ENCODE measurements around the gene SLC35E4.

DNA sequence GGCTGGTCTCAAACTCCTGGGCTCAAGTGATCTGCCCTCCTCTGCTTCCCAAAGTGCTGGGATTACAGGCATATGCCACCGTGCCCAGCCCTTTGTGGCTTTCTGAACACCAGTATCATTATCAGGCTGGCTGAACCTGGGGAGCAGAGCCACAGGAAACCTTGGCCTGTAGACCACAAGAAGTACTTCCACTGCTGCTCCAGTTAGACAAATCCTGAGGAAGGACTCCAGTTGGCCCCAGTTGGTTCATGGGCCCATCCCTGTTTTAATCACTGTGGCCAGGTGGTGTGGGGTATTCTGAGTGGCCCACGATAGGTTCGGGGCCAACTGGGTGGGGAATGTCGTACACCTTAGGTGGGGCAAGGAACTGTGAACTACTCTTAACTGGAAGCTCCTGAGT is 37.6 kb downstream of the SLC35E4 start:
- TF ChIP-seq, protein P1, sequence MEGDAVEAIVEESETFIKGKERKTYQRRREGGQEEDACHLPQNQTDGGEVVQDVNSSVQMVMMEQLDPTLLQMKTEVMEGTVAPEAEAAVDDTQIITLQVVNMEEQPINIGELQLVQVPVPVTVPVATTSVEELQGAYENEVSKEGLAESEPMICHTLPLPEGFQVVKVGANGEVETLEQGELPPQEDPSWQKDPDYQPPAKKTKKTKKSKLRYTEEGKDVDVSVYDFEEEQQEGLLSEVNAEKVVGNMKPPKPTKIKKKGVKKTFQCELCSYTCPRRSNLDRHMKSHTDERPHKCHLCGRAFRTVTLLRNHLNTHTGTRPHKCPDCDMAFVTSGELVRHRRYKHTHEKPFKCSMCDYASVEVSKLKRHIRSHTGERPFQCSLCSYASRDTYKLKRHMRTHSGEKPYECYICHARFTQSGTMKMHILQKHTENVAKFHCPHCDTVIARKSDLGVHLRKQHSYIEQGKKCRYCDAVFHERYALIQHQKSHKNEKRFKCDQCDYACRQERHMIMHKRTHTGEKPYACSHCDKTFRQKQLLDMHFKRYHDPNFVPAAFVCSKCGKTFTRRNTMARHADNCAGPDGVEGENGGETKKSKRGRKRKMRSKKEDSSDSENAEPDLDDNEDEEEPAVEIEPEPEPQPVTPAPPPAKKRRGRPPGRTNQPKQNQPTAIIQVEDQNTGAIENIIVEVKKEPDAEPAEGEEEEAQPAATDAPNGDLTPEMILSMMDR (IDR thresholded peaks at IDR 0.05) = no peak
- TF ChIP-seq POLR2AphosphoS5 (IDR thresholded peaks at IDR 0.05) = no peak
- TF ChIP-seq POLR2A (IDR thresholded peaks at IDR 0.05) = no peak
